Gastrocnemius medialis (tissue), 4 donors: ENCODE measurements around the gene S100A7.

ENCODE experiments used
- POLR2A ChIP-seq, 2 donors: fragments of 450-650 bp; IDR thresholded peaks; one replicate each; pipeline ENCODE4 v1.6.1; 2017; ENCODE audit warnings: antibody characterized with exemption in 2 of 2, mild to moderate bottlenecking in 2 of 2, moderate library complexity in 2 of 2
- TF ChIP-seq, protein P1 (sequence below), 5 experiments: fragments of 450-650 bp in 3 of 5; fragments of 200-600 bp in 2 of 5; sonication (generic) in 2 of 5; IDR thresholded peaks in 4 of 5; conservative IDR thresholded peaks in 1 of 5; 1 replicate in 4 of 5; 2 replicates in 1 of 5; pipeline ENCODE4 v1.5.1; 2016 to 2019; ENCODE audit warnings: antibody characterized with exemption in 5 of 5, mild to moderate bottlenecking in 3 of 5, moderate library complexity in 3 of 5

DNA sequence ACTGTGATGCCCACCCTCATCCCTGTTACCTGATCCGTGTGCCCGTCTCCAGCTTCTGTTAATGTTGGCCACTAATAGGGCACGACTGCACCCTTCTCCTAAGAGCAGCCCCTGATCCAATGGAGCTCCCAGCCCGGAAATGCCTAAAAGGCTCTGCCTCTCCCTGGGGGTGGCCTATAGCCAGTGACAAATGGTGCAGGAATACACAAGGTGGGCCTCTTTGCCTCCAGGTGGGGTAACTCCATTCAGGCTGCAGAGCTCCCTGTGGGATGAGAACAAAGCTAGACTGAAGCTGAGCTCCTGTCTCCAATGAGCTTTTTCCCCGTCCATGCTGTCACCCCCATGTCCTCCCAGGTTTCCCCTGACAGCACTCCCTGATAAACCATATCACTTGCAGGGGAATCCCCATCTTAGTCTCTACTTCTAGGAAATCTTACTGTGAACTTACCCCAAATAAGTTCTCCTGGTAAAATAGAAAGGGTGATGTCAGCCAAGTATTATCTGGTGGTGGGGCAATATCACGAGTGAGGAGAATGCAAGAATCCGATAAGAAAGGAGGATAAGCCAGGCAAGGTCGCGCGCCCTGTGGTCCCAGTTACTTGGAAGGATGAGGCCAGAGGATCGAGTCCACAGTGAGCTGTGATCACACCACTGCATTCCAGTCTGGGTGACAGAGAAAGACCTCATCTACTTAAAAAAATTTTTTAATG is 25.6 kb downstream of the S100A7 start:
- TF ChIP-seq, protein P1, sequence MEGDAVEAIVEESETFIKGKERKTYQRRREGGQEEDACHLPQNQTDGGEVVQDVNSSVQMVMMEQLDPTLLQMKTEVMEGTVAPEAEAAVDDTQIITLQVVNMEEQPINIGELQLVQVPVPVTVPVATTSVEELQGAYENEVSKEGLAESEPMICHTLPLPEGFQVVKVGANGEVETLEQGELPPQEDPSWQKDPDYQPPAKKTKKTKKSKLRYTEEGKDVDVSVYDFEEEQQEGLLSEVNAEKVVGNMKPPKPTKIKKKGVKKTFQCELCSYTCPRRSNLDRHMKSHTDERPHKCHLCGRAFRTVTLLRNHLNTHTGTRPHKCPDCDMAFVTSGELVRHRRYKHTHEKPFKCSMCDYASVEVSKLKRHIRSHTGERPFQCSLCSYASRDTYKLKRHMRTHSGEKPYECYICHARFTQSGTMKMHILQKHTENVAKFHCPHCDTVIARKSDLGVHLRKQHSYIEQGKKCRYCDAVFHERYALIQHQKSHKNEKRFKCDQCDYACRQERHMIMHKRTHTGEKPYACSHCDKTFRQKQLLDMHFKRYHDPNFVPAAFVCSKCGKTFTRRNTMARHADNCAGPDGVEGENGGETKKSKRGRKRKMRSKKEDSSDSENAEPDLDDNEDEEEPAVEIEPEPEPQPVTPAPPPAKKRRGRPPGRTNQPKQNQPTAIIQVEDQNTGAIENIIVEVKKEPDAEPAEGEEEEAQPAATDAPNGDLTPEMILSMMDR (IDR thresholded peaks at IDR 0.05 in 4 of 5, conservative IDR thresholded peaks at IDR 0.05 in 1 of 5), result no peak
- no peak for TF ChIP-seq POLR2A (IDR thresholded peaks at IDR 0.05)
